Raji (cell line): ENCODE data around the gene P2RY6.

ENCODE experiments used
- POLR2A ChIP-seq: IDR thresholded peaks from 2 replicates; pipeline ENCODE4 v1.6.1; 2011; ENCODE audit warnings: low read depth, low read length, control low read depth; ENCODE audit not compliant: insufficient read depth

The P2RY6 gene

GRCh38 chr11:73280626-73281025 is 8.5 kb downstream of the P2RY6 start:
- TF ChIP-seq POLR2A, result no peak

GRCh38 chr11:73281201-73281741 is 9.1 kb downstream of the P2RY6 start:
- no peak for TF ChIP-seq POLR2A

DNA sequence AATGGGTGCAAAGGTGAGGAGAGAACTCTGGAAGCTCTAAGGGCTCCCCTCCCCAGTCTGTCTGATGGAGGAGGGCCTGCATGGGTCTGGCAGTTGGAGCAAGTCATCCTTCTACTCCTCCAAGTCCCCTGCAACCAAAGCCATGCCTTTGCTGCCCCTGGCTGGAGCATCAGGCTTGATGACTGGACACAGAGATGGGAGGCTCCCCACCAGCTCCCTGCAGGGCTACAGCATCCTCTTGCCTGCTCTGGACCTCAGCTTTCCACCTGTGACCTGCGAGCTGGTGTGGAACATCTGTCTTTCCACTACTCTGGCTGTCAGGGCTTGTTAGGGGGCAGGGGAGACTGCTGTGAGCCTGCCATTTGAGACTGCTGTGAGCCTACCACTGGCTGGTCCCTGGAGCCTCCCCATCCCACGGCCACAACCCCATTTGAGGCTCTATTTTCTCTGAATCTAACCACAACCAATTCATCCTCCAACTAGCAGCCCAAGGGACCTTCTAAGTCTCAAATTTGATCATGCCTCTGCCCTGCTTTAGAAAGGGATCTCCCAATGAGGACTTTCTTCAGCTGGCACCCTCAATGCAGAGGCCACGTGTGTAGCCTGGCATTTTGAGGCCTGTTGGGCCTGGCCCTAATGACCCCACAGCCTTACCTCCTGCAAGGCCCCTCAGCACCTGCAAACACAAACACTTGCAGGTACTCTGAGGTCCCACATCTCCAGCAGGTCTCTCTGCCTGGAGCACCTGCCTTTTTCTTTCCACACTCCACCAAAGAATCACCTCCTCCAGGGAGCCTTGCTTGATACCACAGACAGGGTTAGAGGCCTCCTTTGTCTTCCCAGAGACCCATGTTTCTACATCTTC is 9.9 kb downstream of the P2RY6 start:
- no peak for TF ChIP-seq POLR2A

DNA sequence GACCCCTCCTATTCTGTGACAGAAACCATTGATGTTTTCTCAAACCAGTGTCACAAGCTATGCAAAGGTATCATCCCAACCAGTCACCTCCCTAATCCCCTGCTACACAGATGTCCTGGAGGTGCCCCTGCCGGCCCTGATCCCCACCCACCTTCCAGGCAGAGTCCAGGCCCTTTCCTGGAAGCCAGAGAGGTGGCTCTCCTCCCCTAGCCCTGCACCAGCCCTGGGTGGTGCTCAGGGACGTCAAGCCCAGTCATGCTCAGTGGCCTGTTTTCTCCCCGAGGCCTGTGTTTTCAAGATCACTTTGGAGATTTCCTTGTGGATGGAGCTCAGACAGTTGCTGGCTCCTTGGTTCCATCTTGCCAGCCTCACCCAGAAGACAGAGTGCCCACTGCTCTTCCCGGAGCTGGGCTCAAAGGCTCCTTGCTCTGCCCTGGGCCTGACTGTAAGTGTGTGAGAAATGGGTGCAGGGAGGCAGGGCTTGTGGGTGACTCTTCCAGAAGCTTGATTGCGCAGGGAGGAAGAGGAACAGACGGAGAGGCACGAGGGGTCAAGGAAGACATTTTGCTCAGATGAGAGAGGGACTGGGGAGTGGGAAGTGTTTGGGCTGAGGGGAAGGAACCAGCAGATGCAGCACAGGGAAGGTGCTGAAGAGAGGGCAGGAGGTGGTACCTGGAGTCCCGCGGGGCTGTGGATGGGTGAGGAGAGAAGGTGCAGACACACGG is 11.3 kb downstream of the P2RY6 start:
- TF ChIP-seq POLR2A, result no peak

GRCh38 chr11:73284106-73284505 is 12.0 kb downstream of the P2RY6 start:
- TF ChIP-seq POLR2A, result no peak

- no peak for TF ChIP-seq POLR2A
Observed at GRCh38 chr11:73285721-73286120, 13.6 kb downstream of the P2RY6 start.

DNA sequence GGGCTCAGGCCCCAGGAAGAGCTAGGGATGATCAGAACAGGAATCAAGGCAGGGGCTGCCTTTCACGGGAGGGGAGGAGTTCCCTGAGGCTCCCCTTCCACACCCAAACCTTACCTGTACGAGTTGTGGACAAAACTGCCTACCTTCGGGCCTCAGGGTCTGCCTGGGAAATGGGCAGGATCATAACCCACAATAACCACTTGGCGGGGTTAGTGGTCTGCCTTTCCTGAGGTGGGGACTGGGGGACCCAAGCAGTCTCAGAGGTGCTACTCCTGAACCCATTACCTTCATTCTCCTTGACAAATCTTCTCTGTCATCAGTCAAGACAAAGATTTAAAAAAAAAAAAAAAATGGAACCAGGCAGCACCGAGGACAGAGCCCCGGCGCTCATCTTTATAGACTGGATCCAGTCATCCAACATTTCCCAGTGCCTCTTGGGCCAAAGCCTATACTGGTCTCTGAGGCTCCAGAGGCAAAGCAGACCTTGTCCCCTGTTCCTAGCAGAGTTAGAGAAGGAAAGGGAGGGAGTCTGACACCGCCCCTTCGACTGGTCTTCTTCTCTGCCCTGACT is 14.2 kb downstream of the P2RY6 start:
- no peak for TF ChIP-seq POLR2A

GRCh38 chr11:73287400-73288101 is 15.4 kb downstream of the P2RY6 start:
- TF ChIP-seq POLR2A, result no peak

GRCh38 chr11:73288192-73288872 is 16.2 kb downstream of the P2RY6 start:
- no peak for TF ChIP-seq POLR2A

- TF ChIP-seq POLR2A, result no peak
Observed at GRCh38 chr11:73288873-73289707, 17.0 kb downstream of the P2RY6 start.

DNA sequence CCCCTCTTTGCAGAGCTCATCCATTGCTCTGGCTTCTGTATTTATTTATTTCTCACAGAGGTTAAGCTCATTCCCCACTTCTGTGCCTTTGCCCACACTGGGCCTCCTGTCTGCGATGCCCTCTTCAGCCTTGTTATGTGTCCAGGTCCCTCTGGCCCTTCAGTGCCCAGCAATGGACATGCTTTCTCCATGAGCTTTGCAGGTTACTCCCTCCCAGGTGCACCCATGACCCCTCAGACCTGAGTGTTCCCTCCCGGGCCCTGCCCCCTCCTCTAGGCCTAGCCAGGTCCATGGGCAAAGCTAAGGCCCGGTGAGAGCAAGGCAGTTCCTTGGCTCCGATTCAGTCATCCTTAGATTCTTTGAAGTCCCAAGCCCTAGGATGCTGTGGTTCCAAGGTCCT is 18.4 kb downstream of the P2RY6 start:
- no peak for TF ChIP-seq POLR2A

- no peak for TF ChIP-seq POLR2A
Observed at GRCh38 chr11:73291196-73291595, 19.1 kb downstream of the P2RY6 start.

DNA sequence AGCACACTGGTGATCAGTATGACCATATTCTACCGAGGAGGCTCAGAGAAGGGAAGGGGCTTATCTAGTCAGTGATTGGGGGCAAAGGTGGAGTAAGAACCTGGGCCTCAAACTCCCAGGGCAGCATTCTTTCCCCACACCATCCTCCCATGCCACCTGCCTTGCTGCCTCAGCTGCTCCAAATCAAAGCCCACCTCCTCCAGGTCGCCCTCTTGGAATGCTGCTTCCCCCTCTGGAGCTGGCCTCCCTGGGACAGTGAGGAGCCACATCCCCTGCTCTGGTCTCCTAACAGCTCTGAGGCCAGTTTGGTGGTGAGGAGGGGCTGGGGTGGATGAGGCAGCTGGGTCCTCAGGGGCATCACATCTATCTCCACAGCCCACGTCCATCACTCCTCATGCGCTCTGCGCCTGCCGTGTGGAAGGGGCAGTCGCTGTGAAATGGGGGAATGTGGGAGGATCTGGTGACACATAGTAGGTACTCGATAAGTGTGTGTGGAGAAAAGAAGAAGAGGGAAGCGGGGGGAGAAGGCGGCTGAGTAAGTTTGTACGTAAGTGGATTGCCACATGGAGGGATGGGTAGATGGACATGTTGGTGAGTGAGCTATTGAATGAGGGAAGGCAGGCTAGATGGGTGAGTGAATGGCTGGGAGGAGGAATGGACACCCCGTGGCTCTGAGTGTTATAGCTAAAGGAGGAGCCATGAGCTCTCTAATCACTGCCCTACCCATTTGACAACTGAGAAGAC is 19.8 kb downstream of the P2RY6 start:
- no peak for TF ChIP-seq POLR2A
